HG02973 (cell line): ENCODE measurements around the gene DIP2C.

Source experiments
- ATAC-seq: cut with Tn5 transposase; IDR thresholded peaks from one replicate; pipeline ENCODE4 v1.9.1; 2021; ENCODE audit warnings: moderate library complexity; ENCODE audit not compliant: unreplicated experiment

Gene DIP2C

GRCh38 chr10:299512-299911, 390.0 kb downstream of the DIP2C start:
- ATAC-seq: no peak

GRCh38 chr10:298033-298432, 391.4 kb downstream of the DIP2C start:
- no peak for ATAC-seq

- no peak for ATAC-seq
Observed at GRCh38 chr10:297567-297966, 391.9 kb downstream of the DIP2C start.

- ATAC-seq: no peak
Observed at GRCh38 chr10:293636-294035, 395.8 kb downstream of the DIP2C start.

GRCh38 chr10:290026-290725, 399.3 kb downstream of the DIP2C start:
- ATAC-seq: no peak

- ATAC-seq: no peak
Observed at GRCh38 chr10:289581-289980, 399.9 kb downstream of the DIP2C start.

GRCh38 chr10:288316-289200, 400.9 kb downstream of the DIP2C start:
- ATAC-seq: no peak

- no peak for ATAC-seq
Observed at GRCh38 chr10:287814-288213, 401.7 kb downstream of the DIP2C start.

GRCh38 chr10:287026-287709, 402.3 kb downstream of the DIP2C start:
- no peak for ATAC-seq

GRCh38 chr10:285216-285615, 404.3 kb downstream of the DIP2C start:
- no peak for ATAC-seq

GRCh38 chr10:283916-284356, 405.5 kb downstream of the DIP2C start:
- ATAC-seq: peak; percentile 91

- ATAC-seq: no peak
Observed at GRCh38 chr10:283140-283479, 406.4 kb downstream of the DIP2C start.

- ATAC-seq: no peak
Observed at GRCh38 chr10:282294-283139, 407.0 kb downstream of the DIP2C start.

GRCh38 chr10:279655-280054, 409.8 kb downstream of the DIP2C start:
- ATAC-seq: no peak

GRCh38 chr10:279232-279631, 410.2 kb downstream of the DIP2C start:
- ATAC-seq: no peak

- no peak for ATAC-seq
Observed at GRCh38 chr10:278707-279106, 410.8 kb downstream of the DIP2C start.

- ATAC-seq: no peak
Observed at GRCh38 chr10:277963-278362, 411.5 kb downstream of the DIP2C start.

GRCh38 chr10:275680-276079, 413.8 kb downstream of the DIP2C start:
- ATAC-seq: no peak

- no peak for ATAC-seq
Observed at GRCh38 chr10:274866-275265, 414.6 kb downstream of the DIP2C start.

GRCh38 chr10:273088-273487, 416.4 kb downstream of the DIP2C start:
- no peak for ATAC-seq

- no peak for ATAC-seq
Observed at GRCh38 chr10:271722-272121, 417.7 kb downstream of the DIP2C start.
